H1 (cell line): ENCODE measurements around the gene NEK10.

Experiments
- EZH2 ChIP-seq: fragments of 200-600 bp; sonication (generic); IDR thresholded peaks from 2 replicates; pipeline ENCODE4 v1.7.1; 2012; ENCODE audit warnings: low read depth, mild to moderate bottlenecking, moderate library complexity, low read length, inconsistent platforms; ENCODE audit not compliant: severe bottlenecking
- NRF1 ChIP-seq: IDR thresholded peaks from 2 replicates; pipeline ENCODE4 v1.6.1; 2011; ENCODE audit warnings: mild to moderate bottlenecking, low read depth, low read length, improper control_type of control experiment
- POLR2A ChIP-seq, 2 experiments: IDR thresholded peaks; 1 replicate in 1 of 2; 2 replicates in 1 of 2; pipeline ENCODE4 v1.6.1; 2011; ENCODE audit warnings: low read depth in 2 of 2, low read length in 2 of 2, mild to moderate bottlenecking in 2 of 2; ENCODE audit errors: control extremely low read depth in 1 of 2
- POLR2AphosphoS5 ChIP-seq: IDR thresholded peaks from 2 replicates; pipeline ENCODE4 v1.6.1; 2011; ENCODE audit warnings: low read depth, low read length
- RAD21 ChIP-seq, 2 experiments: IDR thresholded peaks in 1 of 2; conservative IDR thresholded peaks in 1 of 2; 2 replicates each; pipeline ENCODE4 v1.6.1; 2011; ENCODE audit warnings: low read depth in 2 of 2, low read length in 2 of 2, improper control_type of control experiment in 1 of 2, inconsistent platforms in 1 of 2, mild to moderate bottlenecking in 1 of 2, moderate library complexity in 1 of 2
- RFX5 ChIP-seq: IDR thresholded peaks from 2 replicates; pipeline ENCODE4 v1.6.1; 2011; ENCODE audit warnings: low read depth, low read length, improper control_type of control experiment, borderline replicate concordance
- SP4 ChIP-seq: IDR thresholded peaks from 2 replicates; pipeline ENCODE4 v1.6.1; 2012; ENCODE audit warnings: low read length, inconsistent platforms
- SUZ12 ChIP-seq: fragments of 200-600 bp; sonication (generic); IDR thresholded peaks from 2 replicates; pipeline ENCODE4 v1.6.1; 2012; ENCODE audit warnings: mild to moderate bottlenecking, inconsistent platforms, low read length, moderate library complexity, mixed read lengths
- TF ChIP-seq, protein P1 (sequence below), 3 experiments: IDR thresholded peaks; 1 replicate in 2 of 3; 2 replicates in 1 of 3; pipeline versions ENCODE4 v1.5.1 to v1.6.1; 2011; ENCODE audit warnings: low read length in 3 of 3, mild to moderate bottlenecking in 3 of 3, inconsistent platforms in 2 of 3, low read depth in 1 of 3, moderate library complexity in 1 of 3; ENCODE audit not compliant: insufficient read depth in 1 of 3; ENCODE audit errors: control extremely low read depth in 1 of 3
- TF ChIP-seq, protein P2 (sequence below): IDR thresholded peaks from 2 replicates; pipeline ENCODE4 v1.6.1; 2012; ENCODE audit warnings: low read length, inconsistent platforms
- TF ChIP-seq, protein P3 (sequence below): IDR thresholded peaks from 2 replicates; pipeline ENCODE4 v1.6.1; 2012; ENCODE audit warnings: inconsistent platforms

DNA sequence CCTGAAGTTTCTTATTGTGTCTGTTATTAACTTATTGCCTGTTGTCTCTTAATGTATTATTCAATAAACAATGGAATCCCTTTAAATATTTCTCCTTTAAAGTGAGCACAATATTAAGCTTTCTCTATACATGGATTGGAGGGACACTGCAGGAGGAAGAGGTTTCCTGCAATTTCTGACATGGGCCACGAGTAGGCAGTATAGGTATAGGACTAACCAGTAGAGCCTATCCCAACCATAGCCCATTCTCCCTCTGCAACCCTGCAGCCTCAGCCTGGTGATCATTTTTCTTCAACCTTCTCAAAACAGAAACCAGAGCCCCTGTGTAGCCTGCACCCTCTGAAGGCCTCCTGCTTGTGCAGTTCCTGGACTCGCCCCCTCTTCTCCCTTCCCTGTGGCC is 124.8 kb downstream of the NEK10 start:
- TF ChIP-seq, protein P1, sequence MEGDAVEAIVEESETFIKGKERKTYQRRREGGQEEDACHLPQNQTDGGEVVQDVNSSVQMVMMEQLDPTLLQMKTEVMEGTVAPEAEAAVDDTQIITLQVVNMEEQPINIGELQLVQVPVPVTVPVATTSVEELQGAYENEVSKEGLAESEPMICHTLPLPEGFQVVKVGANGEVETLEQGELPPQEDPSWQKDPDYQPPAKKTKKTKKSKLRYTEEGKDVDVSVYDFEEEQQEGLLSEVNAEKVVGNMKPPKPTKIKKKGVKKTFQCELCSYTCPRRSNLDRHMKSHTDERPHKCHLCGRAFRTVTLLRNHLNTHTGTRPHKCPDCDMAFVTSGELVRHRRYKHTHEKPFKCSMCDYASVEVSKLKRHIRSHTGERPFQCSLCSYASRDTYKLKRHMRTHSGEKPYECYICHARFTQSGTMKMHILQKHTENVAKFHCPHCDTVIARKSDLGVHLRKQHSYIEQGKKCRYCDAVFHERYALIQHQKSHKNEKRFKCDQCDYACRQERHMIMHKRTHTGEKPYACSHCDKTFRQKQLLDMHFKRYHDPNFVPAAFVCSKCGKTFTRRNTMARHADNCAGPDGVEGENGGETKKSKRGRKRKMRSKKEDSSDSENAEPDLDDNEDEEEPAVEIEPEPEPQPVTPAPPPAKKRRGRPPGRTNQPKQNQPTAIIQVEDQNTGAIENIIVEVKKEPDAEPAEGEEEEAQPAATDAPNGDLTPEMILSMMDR (IDR thresholded peaks at IDR 0.05; ENCODE audit: control extremely low read depth in 1 of 3, insufficient read depth in 1 of 3, low read depth in 1 of 3, low read length in 3 of 3) = peak in 1 of 3 experiments; percentile 35; a peak in 1 of 4 replicates
- TF ChIP-seq EZH2 (no peak), POLR2A (IDR thresholded peaks at IDR 0.05; ENCODE audit: control extremely low read depth in 1 of 2, low read depth in 2 of 2, low read length in 2 of 2) (no peak), NRF1 (no peak), POLR2AphosphoS5 (no peak), SP4 (no peak), RAD21 (IDR thresholded peaks at IDR 0.05 in 1 of 2, conservative IDR thresholded peaks at IDR 0.05 in 1 of 2; ENCODE audit: low read depth in 2 of 2, low read length in 2 of 2) (peak; percentile 23 to 31; a peak in 2 of 4 replicates), RFX5 (no peak), SUZ12 (no peak)
- TF ChIP-seq, protein P2, sequence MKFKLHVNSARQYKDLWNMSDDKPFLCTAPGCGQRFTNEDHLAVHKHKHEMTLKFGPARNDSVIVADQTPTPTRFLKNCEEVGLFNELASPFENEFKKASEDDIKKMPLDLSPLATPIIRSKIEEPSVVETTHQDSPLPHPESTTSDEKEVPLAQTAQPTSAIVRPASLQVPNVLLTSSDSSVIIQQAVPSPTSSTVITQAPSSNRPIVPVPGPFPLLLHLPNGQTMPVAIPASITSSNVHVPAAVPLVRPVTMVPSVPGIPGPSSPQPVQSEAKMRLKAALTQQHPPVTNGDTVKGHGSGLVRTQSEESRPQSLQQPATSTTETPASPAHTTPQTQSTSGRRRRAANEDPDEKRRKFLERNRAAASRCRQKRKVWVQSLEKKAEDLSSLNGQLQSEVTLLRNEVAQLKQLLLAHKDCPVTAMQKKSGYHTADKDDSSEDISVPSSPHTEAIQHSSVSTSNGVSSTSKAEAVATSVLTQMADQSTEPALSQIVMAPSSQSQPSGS = no peak
- TF ChIP-seq, protein P3, sequence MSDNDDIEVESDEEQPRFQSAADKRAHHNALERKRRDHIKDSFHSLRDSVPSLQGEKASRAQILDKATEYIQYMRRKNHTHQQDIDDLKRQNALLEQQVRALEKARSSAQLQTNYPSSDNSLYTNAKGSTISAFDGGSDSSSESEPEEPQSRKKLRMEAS = no peak
